Measurements from ENCODE around the gene BORA. TPM values are rescaled to one million over a fixed set of nuclear protein-coding genes. Genes with fewer than 3 reads are reported as not detected.

Gene BORA
- total and polyA plus RNA-seq, 2 experiments from 2014 or later = 12.0 to 23.9 TPM

GRCh38 chr13:72745260-72745659 is 17.5 kb downstream of the BORA start:
- Histone ChIP-seq H3K27ac (ENCODE audit: low read depth) (no peak overlapping the region), H3K9me2 (ENCODE audit: insufficient read depth) (no peaks in the 10 kb centered on the region), H3K36me3 (ENCODE audit: insufficient read depth) (peaks cover 34% of the 10 kb centered on the region), H3K4me1 (ENCODE audit: insufficient read depth) (no peaks in the 10 kb centered on the region), H4K20me1 (replicated peaks; ENCODE audit: insufficient read depth) (0 out of 2 replicates have a peak, but pooled peaks cover 12% of the 10 kb centered on the region), H2AFZ (no peak overlapping the region), H3K4me2 (no peak overlapping the region), H3K79me2 (replicated peaks; ENCODE audit: insufficient read depth) (peaks cover 6% of the 10 kb centered on the region; the same call in 1 of the 2 replicates), H3K4me3 (no peak overlapping the region), H3F3A (replicated peaks; ENCODE audit: low read depth) (no peaks in the 10 kb centered on the region), H3K27me3 (ENCODE audit: insufficient read depth) (no peaks in the 10 kb centered on the region)
- DNase-seq (ENCODE audit: low spot score) = no peak
- Mint-ChIP-seq H3K9me3 (no peaks in the 10 kb centered on the region), H3K4me3 (no peak overlapping the region), H3K4me1 (no peaks in the 10 kb centered on the region), H3K36me3 (ENCODE audit: low read depth) (peaks cover 42% of the 10 kb centered on the region), H3K27ac (no peak overlapping the region), H3K27me3 (ENCODE audit: insufficient read depth, low read depth, poor library complexity) (no peaks in the 10 kb centered on the region)
- no peak for TF ChIP-seq STAT1 (IDR thresholded peaks at IDR 0.05; ENCODE audit: unreplicated experiment)
- no peak for TF ChIP-seq REST (IDR thresholded peaks at IDR 0.05; ENCODE audit: unreplicated experiment)
- TF ChIP-seq JUNB (IDR thresholded peaks at IDR 0.05; ENCODE audit: unreplicated experiment) = no peak
- TF ChIP-seq CREB1 (CRISPR knock-in tag; IDR thresholded peaks at IDR 0.05; ENCODE audit: low read depth) = no peak
- no peak for TF ChIP-seq EZH2 (IDR thresholded peaks at IDR 0.05; ENCODE audit: low read depth, unreplicated experiment)
- TF ChIP-seq EZH2phosphoT487 (IDR thresholded peaks at IDR 0.05; ENCODE audit: unreplicated experiment) = no peak
- TF ChIP-seq ZNF462 (CRISPR knock-in tag; IDR thresholded peaks at IDR 0.05) = no peak
- no peak for TF ChIP-seq NANOG (IDR thresholded peaks at IDR 0.05; ENCODE audit: borderline replicate concordance)
- no peak for TF ChIP-seq ZNF114 (CRISPR knock-in tag; IDR thresholded peaks at IDR 0.05)
- no peak for TF ChIP-seq POLR2AphosphoS5 (IDR thresholded peaks at IDR 0.05; ENCODE audit: low read depth)
- no peak for TF ChIP-seq CTCF (conservative IDR thresholded peaks at IDR 0.05; ENCODE audit: low read depth in 2 of 2)
- no peak for TF ChIP-seq ZNF331 (CRISPR knock-in tag; IDR thresholded peaks at IDR 0.05; ENCODE audit: low read depth)
- TF ChIP-seq ETS1 (IDR thresholded peaks at IDR 0.05) = no peak
- no peak for ATAC-seq
